K562 (cell line): ENCODE results near the gene CBFA2T3. TPM values are rescaled to one million over a fixed set of nuclear protein-coding genes. Genes with fewer than 3 reads are reported as not detected.

ENCODE experiments used
- ATF7 ChIP-seq: fragments of 450-650 bp; IDR thresholded peaks from 2 replicates; pipeline ENCODE4 v1.7.1; 2014; ENCODE audit warnings: mild to moderate bottlenecking, moderate library complexity
- CCAR2 ChIP-seq: fragments of 200-400 bp; formaldehyde crosslinking; IDR thresholded peaks from 2 replicates; pipeline ENCODE4 v1.6.1; 2017; ENCODE audit warnings: mild to moderate bottlenecking, low read depth, low read length
- GTF2A2 ChIP-seq: IDR thresholded peaks from 2 replicates; pipeline ENCODE4 v1.6.1; 2016; ENCODE audit warnings: mild to moderate bottlenecking, missing genetic modification characterization, missing compliant biosample characterization
- MAFF ChIP-seq: IDR thresholded peaks from 2 replicates; pipeline ENCODE4 v1.6.1; 2012; ENCODE audit warnings: low read length, improper control_type of control experiment
- NFIC ChIP-seq: fragments of 450-650 bp; IDR thresholded peaks from 2 replicates; pipeline ENCODE4 v1.6.1; 2017; ENCODE audit warnings: mild to moderate bottlenecking, inconsistent platforms
- RHOXF2B ChIP-seq: fragments of 250-450 bp; sonication (Bioruptor Pico); conservative IDR thresholded peaks from 2 replicates; pipeline ENCODE4 v1.5.1; 2021
- SMARCC2 ChIP-seq: fragments of 450-650 bp; IDR thresholded peaks from 2 replicates; pipeline ENCODE4 v1.6.1; 2017; ENCODE audit warnings: antibody characterized with exemption, moderate library complexity, mild to moderate bottlenecking, low read depth
- SP1 ChIP-seq: sonication (generic); formaldehyde crosslinking; IDR thresholded peaks from 2 replicates; pipeline ENCODE4 v1.8.1; 2022; ENCODE audit warnings: mild to moderate bottlenecking, missing genetic modification reagents
- TAF9B ChIP-seq: fragments of 450-650 bp; IDR thresholded peaks from 2 replicates; pipeline ENCODE4 v1.6.1; 2018; ENCODE audit warnings: mild to moderate bottlenecking; ENCODE audit not compliant: partially characterized antibody
- ZBTB7A ChIP-seq: IDR thresholded peaks from 2 replicates; pipeline ENCODE4 v1.6.1; 2011; ENCODE audit warnings: low read depth, mild to moderate bottlenecking, low read length, moderate library complexity, borderline replicate concordance; ENCODE audit not compliant: control insufficient read depth
- ZNF830 ChIP-seq: fragments of 250-450 bp; sonication (Bioruptor Pico); IDR thresholded peaks from 2 replicates; pipeline ENCODE4 v1.5.0; 2021; ENCODE audit warnings: mild to moderate bottlenecking
- polyA plus RNA-seq, 8 experiments: library from polyadenylated mRNA; depleted of rRNA in 4 of 8; stranded (reverse) in 5 of 8; unstranded in 3 of 8; fragments of >200 nt; fragmentation: Nextera tagmentation in 2 of 8; fragmentation: Illumina TruSeq in 1 of 8; extraction: Ambion mirVana in 2 of 8; extraction: Trizol in 1 of 8; gene quantifications; 2 replicates each; pipeline versions ENCODE4 v1.2.1 to v1.2.3, GENCODE V29; 2011 to 2014; ENCODE audit warnings: inconsistent platforms in 1 of 8, missing spikeins in 1 of 8
- total RNA-seq, 7 experiments: library from RNA; depleted of rRNA in 6 of 7; stranded (reverse); fragments of >200 nt in 6 of 7; fragmentation: Illumina TruSeq in 2 of 7; extraction: Trizol in 2 of 7; gene quantifications; 2 replicates each; pipeline versions ENCODE4 v1.2.1 to v1.2.3, GENCODE V29; 2011 to 2021; ENCODE audit warnings: low replicate concordance in 1 of 7
- TF ChIP-seq, protein P1 (sequence below): sonication (generic); formaldehyde crosslinking; IDR thresholded peaks from 2 replicates; pipeline ENCODE4 v1.8.0; 2022; ENCODE audit warnings: missing genetic modification reagents, mild to moderate bottlenecking, borderline replicate concordance
- TF ChIP-seq, protein P2 (sequence below): sonication (generic); formaldehyde crosslinking; IDR thresholded peaks from 2 replicates; pipeline ENCODE4 v1.8.1; 2023; ENCODE audit warnings: mild to moderate bottlenecking, missing genetic modification reagents
- TF ChIP-seq, protein P3 (sequence below): fragments of 200-400 bp; formaldehyde crosslinking; IDR thresholded peaks from 2 replicates; pipeline ENCODE4 v1.6.1; 2017; ENCODE audit warnings: mild to moderate bottlenecking, low read depth, low read length, moderate library complexity
- TF ChIP-seq, protein P4 (sequence below): fragments of 250-450 bp; sonication (Bioruptor Pico); IDR thresholded peaks from 2 replicates; pipeline ENCODE4 v1.8.0; 2022; ENCODE audit warnings: inconsistent platforms, mild to moderate bottlenecking, moderate library complexity, borderline replicate concordance
- TF ChIP-seq, protein P5 (sequence below), 2 experiments: fragments of 450-650 bp in 1 of 2; sonication (generic) in 1 of 2; formaldehyde crosslinking in 1 of 2; IDR thresholded peaks in 1 of 2; conservative IDR thresholded peaks in 1 of 2; 2 replicates each; pipeline versions ENCODE4 v1.6.1 to v1.8.1; 2016 to 2023; ENCODE audit warnings: mild to moderate bottlenecking in 2 of 2, moderate library complexity in 2 of 2, inconsistent platforms in 1 of 2, missing genetic modification reagents in 1 of 2
- TF ChIP-seq, protein P6 (sequence below): fragments of 250-450 bp; sonication (Bioruptor Pico); IDR thresholded peaks from 2 replicates; pipeline ENCODE4 v1.4.0; 2020; ENCODE audit warnings: mild to moderate bottlenecking, moderate library complexity

The CBFA2T3 gene
- total and polyA plus RNA-seq, 9 of the 15 experiments (the other 6 are each of a cell fraction or from before 2014, with no cell fraction given): 2.3 to 145 (median 6.7) TPM

DNA sequence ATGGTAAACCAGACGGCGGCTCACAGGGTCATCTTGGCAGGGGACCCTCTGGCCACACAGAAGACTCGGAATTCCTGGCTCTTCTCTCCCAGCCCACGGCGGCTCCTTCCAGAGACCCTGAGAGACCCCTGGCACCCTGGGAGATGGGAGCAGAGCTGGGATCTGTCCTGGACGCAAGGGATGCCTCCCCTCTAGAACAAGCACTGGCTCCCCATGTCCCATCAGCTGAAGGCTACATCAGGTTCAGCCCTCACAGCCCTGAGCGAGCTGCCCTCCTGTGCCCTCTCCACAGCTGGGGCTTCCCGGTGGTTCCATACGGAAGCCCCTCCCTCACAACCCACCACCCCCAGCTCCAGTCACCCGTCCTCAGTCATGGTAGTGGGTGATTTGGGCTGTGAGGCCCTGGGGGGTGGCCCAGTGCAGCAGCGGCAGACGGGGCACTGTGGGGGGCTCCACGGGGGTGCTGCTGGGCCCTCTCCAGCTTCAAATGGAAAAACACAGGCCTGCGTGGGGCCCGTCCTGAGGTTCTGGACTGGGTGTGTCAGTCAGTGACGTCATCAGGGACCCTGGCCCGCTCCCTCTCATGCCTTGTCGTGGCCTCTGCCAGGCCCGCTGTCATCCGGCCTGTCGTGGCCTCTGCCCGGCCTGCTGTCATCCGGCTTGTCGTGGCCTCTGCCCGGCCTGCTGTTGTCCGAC is 13.0 kb upstream of the CBFA2T3 start (continued):
- TF ChIP-seq RHOXF2B (CRISPR knock-in tag) (no peak), TAF9B (no peak), ATF7 (peak; percentile 42; the same call in 1 of the 2 replicates), ZNF830 (no peak), ZBTB7A (peak; percentile 16; the same call in 1 of the 2 replicates), SP1 (CRISPR knock-in tag) (no peak), CCAR2 (no peak), GTF2A2 (tag) (no peak), NFIC (no peak), SMARCC2 (no peak), MAFF (no peak)
- TF ChIP-seq, protein P1, sequence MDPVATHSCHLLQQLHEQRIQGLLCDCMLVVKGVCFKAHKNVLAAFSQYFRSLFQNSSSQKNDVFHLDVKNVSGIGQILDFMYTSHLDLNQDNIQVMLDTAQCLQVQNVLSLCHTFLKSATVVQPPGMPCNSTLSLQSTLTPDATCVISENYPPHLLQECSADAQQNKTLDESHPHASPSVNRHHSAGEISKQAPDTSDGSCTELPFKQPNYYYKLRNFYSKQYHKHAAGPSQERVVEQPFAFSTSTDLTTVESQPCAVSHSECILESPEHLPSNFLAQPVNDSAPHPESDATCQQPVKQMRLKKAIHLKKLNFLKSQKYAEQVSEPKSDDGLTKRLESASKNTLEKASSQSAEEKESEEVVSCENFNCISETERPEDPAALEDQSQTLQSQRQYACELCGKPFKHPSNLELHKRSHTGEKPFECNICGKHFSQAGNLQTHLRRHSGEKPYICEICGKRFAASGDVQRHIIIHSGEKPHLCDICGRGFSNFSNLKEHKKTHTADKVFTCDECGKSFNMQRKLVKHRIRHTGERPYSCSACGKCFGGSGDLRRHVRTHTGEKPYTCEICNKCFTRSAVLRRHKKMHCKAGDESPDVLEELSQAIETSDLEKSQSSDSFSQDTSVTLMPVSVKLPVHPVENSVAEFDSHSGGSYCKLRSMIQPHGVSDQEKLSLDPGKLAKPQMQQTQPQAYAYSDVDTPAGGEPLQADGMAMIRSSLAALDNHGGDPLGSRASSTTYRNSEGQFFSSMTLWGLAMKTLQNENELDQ: no peak
- TF ChIP-seq, protein P2, sequence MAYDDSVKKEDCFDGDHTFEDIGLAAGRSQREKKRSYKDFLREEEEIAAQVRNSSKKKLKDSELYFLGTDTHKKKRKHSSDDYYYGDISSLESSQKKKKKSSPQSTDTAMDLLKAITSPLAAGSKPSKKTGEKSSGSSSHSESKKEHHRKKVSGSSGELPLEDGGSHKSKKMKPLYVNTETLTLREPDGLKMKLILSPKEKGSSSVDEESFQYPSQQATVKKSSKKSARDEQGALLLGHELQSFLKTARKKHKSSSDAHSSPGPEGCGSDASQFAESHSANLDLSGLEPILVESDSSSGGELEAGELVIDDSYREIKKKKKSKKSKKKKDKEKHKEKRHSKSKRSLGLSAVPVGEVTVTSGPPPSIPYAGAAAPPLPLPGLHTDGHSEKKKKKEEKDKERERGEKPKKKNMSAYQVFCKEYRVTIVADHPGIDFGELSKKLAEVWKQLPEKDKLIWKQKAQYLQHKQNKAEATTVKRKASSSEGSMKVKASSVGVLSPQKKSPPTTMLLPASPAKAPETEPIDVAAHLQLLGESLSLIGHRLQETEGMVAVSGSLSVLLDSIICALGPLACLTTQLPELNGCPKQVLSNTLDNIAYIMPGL (CRISPR knock-in tag): no peak
- TF ChIP-seq, protein P3, sequence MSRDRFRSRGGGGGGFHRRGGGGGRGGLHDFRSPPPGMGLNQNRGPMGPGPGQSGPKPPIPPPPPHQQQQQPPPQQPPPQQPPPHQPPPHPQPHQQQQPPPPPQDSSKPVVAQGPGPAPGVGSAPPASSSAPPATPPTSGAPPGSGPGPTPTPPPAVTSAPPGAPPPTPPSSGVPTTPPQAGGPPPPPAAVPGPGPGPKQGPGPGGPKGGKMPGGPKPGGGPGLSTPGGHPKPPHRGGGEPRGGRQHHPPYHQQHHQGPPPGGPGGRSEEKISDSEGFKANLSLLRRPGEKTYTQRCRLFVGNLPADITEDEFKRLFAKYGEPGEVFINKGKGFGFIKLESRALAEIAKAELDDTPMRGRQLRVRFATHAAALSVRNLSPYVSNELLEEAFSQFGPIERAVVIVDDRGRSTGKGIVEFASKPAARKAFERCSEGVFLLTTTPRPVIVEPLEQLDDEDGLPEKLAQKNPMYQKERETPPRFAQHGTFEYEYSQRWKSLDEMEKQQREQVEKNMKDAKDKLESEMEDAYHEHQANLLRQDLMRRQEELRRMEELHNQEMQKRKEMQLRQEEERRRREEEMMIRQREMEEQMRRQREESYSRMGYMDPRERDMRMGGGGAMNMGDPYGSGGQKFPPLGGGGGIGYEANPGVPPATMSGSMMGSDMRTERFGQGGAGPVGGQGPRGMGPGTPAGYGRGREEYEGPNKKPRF: no peak
- TF ChIP-seq, protein P4, sequence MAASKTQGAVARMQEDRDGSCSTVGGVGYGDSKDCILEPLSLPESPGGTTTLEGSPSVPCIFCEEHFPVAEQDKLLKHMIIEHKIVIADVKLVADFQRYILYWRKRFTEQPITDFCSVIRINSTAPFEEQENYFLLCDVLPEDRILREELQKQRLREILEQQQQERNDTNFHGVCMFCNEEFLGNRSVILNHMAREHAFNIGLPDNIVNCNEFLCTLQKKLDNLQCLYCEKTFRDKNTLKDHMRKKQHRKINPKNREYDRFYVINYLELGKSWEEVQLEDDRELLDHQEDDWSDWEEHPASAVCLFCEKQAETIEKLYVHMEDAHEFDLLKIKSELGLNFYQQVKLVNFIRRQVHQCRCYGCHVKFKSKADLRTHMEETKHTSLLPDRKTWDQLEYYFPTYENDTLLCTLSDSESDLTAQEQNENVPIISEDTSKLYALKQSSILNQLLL (CRISPR knock-in tag): no peak
- TF ChIP-seq, protein P5, sequence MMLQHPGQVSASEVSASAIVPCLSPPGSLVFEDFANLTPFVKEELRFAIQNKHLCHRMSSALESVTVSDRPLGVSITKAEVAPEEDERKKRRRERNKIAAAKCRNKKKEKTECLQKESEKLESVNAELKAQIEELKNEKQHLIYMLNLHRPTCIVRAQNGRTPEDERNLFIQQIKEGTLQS (IDR thresholded peaks at IDR 0.05): peak; percentile 72
- TF ChIP-seq, protein P5 (CRISPR knock-in tag; conservative IDR thresholded peaks at IDR 0.05): no peak
- TF ChIP-seq, protein P6, sequence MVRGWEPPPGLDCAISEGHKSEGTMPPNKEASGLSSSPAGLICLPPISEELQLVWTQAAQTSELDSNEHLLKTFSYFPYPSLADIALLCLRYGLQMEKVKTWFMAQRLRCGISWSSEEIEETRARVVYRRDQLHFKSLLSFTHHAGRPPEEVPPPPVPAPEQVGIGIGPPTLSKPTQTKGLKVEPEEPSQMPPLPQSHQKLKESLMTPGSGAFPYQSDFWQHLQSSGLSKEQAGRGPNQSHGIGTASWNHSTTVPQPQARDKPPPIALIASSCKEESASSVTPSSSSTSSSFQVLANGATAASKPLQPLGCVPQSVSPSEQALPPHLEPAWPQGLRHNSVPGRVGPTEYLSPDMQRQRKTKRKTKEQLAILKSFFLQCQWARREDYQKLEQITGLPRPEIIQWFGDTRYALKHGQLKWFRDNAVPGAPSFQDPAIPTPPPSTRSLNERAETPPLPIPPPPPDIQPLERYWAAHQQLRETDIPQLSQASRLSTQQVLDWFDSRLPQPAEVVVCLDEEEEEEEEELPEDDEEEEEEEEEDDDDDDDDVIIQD (CRISPR knock-in tag): no peak
